OCI-M1 (cell line): ENCODE results near the gene CEP250.
A peak's percentile ranks its signal among the peaks of the same experiment; 100 is the strongest.
"Not testable (repeated sequence)": the region's sequence is repeated elsewhere in the genome, so short reads cannot be mapped to it uniquely, and the experiment has no call there.

Experiments used
- DNase-seq: peaks from one replicate; lab custom pipeline; 2025; lab: John Stamatoyannopoulos, UW

Gene CEP250, protein sequence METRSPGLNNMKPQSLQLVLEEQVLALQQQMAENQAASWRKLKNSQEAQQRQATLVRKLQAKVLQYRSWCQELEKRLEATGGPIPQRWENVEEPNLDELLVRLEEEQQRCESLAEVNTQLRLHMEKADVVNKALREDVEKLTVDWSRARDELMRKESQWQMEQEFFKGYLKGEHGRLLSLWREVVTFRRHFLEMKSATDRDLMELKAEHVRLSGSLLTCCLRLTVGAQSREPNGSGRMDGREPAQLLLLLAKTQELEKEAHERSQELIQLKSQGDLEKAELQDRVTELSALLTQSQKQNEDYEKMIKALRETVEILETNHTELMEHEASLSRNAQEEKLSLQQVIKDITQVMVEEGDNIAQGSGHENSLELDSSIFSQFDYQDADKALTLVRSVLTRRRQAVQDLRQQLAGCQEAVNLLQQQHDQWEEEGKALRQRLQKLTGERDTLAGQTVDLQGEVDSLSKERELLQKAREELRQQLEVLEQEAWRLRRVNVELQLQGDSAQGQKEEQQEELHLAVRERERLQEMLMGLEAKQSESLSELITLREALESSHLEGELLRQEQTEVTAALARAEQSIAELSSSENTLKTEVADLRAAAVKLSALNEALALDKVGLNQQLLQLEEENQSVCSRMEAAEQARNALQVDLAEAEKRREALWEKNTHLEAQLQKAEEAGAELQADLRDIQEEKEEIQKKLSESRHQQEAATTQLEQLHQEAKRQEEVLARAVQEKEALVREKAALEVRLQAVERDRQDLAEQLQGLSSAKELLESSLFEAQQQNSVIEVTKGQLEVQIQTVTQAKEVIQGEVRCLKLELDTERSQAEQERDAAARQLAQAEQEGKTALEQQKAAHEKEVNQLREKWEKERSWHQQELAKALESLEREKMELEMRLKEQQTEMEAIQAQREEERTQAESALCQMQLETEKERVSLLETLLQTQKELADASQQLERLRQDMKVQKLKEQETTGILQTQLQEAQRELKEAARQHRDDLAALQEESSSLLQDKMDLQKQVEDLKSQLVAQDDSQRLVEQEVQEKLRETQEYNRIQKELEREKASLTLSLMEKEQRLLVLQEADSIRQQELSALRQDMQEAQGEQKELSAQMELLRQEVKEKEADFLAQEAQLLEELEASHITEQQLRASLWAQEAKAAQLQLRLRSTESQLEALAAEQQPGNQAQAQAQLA (N-terminal part only)

GRCh38 chr20:35454881-35455609 is at the start of gene CEP250:
TSS of gene CEP250 (plus strand) at chr20:35455598. CDS start at chr20:35462368, 6,770 bp downstream.
- peak; percentile 98 for DNase-seq

DNA sequence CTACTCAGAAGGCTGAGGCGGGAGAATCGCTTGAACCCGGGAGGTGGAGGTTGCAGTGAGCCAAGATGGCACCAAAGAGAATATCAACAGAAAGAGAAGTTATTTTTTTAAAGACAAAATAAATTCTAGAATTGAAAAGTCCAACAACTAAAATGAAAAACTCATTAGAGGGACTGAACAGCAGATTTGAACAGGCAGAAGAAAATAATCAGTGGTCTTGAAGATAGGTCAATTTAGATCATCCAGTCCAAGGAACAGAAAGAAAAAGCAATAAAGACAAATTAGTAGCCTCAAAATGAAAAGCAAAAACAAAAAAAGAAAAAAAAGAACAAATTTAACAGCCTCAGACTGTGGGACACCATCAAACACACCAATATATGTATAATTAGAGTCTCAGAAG is 49.6 kb upstream of the CEP250 start:
- no peak for DNase-seq

GRCh38 chr20:35408270-35408669 is 47.1 kb upstream of the CEP250 start:
- no peak for DNase-seq

GRCh38 chr20:35409542-35409941 is 45.9 kb upstream of the CEP250 start:
- DNase-seq: no peak

- DNase-seq: no peak
These were observed 44.8 kb upstream of the CEP250 start for GRCh38 chr20:35410613-35411012.

GRCh38 chr20:35421322-35421721 is 34.1 kb upstream of the CEP250 start:
- DNase-seq: no peak

- DNase-seq: no peak
These were observed 23.6 kb upstream of the CEP250 start for GRCh38 chr20:35431621-35432429.

DNA sequence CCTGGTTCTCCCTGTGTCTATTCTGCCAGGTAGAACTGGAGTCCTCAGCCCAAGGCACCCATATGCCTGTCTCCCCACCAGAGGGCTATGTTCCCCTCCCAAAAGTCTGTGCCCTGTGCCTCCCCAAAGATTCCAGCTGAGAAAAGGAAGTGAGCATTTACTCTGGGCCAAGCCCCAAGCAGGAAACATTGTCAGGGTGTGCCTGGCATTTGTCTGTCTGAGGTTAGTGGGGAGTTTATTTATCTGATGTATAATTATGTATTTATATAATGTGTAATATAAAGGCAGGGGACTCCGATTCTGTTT is 23.0 kb upstream of the CEP250 start:
- DNase-seq: no peak

- DNase-seq: no peak
These were observed 22.1 kb upstream of the CEP250 start for GRCh38 chr20:35433337-35433736.

- no peak for DNase-seq
These were observed 21.1 kb upstream of the CEP250 start for GRCh38 chr20:35434085-35435005.

DNA sequence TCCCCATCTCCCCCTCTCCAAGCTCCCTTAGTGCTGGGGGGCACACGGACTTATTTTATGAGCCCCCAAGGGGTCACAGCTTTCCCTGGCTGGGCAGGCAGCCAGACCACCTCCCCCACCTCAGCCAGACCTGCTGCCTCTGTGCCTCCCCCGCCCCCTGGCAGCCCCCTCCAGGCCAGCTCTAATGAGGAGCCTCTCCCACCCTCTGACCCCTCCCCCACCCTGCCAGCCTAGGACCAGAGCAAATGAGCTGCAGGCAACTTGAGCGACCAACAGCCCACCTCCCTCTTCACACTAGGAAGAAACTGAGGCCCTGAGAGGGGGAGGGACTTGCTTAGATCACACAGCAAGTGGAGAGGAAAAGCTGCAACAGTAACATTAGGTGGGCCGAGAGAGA is 19.2 kb upstream of the CEP250 start:
- DNase-seq: no peak

GRCh38 chr20:35437599-35437998 is 17.8 kb upstream of the CEP250 start:
- no peak for DNase-seq

DNA sequence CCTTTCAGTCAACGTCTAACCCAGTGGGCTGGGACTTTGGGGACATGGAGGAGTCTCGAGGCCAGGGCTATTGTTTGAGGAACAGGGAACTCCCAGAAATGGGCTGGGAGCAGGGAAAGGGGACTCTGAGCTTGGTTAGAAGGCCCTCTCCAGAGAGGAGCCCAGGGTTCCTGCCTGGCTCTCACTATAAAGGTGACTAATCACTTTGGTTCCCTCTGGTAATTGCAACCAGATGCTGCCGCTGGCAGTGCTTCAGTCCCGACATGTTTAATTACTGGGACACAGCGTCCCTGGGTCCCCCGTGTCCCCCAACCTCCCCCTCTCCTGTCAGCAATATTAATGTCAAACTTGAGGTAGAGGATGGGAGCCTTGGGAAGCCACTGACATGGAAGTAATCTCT is 12.4 kb upstream of the CEP250 start:
- DNase-seq: no peak

GRCh38 chr20:35444226-35444625 is 11.2 kb upstream of the CEP250 start:
- no peak for DNase-seq

DNA sequence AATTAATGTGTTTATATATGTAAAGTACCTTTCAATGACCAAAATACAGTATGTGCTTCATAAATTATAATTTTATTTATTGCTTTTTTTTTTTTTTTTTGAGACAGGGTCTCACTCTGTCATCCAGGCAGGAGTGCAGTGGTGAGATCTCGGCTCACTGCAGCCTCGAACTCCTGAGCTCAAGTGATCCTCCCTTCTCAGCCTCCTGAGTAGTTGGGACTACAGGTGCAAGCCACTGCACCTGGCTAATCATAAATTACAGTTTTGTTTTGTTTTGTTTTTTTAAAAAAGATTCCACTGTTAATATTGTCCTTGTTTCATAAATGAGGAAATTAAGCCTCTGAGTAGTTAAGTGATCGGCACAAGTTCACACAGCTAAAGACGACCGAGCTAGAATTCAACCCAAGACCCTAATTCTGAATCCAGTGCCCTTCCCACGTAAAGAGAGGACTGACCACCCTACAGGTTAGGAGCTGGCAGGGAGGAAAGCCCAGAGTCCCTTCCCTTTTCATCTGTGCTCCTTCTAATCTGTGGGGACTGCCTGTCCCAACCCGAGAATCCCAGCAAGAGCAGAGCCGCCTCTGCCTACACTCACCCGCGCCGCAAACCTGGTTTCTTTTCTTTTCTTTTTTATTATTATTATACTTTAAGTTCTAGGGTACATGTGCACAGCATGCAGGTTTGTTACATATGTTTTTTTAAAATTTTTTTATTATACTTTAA is 8.9 kb upstream of the CEP250 start:
- DNase-seq: no peak

GRCh38 chr20:35447082-35447789 is 8.2 kb upstream of the CEP250 start:
- DNase-seq: peak; percentile 95

DNA sequence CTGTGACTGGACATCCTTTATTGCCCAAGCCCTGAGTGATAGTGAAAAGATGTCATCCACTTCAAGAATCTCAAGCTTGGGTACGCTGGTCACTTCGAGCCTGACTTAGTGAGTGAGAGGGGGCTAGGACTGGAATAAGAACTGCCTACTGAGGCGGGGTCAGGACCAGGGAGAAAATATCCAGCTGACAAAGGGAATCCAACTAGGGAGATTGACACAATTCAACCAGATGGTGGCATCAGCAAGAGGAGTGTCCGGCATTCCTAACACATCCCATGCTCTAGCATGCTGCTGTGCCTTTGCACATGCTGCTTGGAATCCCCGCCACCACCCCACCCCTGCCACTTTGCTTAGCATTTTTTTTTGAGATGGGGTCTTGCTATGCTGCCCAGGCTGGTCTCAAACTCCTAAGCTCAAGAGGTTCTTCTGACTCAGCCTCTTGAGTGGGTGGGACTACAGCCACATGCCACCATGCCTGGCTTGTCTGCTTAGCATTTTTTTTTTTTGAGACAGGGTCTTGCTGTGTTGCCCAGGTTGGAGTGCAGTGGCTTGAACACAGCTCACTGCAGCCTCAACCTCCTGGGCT is 6.5 kb upstream of the CEP250 start:
- no peak for DNase-seq

- DNase-seq: not testable (repeated sequence)
These were observed 5.5 kb upstream of the CEP250 start for GRCh38 chr20:35449855-35450254.
